HFF-Myc (cell line): ENCODE data around the gene ITPKB.
"Not testable (repeated sequence)": the region's sequence is repeated elsewhere in the genome, so short reads cannot be mapped to it uniquely, and the experiment has no call there.

Experiments
- DNase-seq: peaks from one replicate; pipeline ENCODE4 v3.0.0-alpha.2; 2011; ENCODE audit warnings: low read depth; ENCODE audit errors: extremely low read depth
- H3K4me3 ChIP-seq: replicated peaks from 2 replicates; pipeline ENCODE4 v1.5.1; 2011; ENCODE audit warnings: low read depth, mild to moderate bottlenecking, control low read depth, low read length
- CTCF ChIP-seq: IDR thresholded peaks from 2 replicates; pipeline ENCODE4 v1.5.1; 2012; ENCODE audit warnings: mild to moderate bottlenecking, low read depth, low read length, control low read depth; ENCODE audit errors: missing control alignments

Gene ITPKB

GRCh38 chr1:226618380-226618779 is 120.7 kb downstream of the ITPKB start:
- TF ChIP-seq CTCF = no peak
- DNase-seq = no peak
- no peak overlapping the region for H3K4me3 ChIP-seq

GRCh38 chr1:226617719-226618118 is 121.4 kb downstream of the ITPKB start:
- DNase-seq, H3K4me3 ChIP-seq: not testable (repeated sequence)

GRCh38 chr1:226617109-226617508 is 122.0 kb downstream of the ITPKB start:
- H3K4me3 ChIP-seq = no peak overlapping the region
- TF ChIP-seq CTCF = no peak
- no peak for DNase-seq

GRCh38 chr1:226616636-226617035 is 122.4 kb downstream of the ITPKB start:
- no peak for DNase-seq
- TF ChIP-seq CTCF = no peak
- no peak overlapping the region for H3K4me3 ChIP-seq

- DNase-seq = no peak
- no peak overlapping the region for H3K4me3 ChIP-seq
- no peak for TF ChIP-seq CTCF
These were observed 123.2 kb downstream of the ITPKB start for GRCh38 chr1:226615876-226616275.

- not testable (repeated sequence) for DNase-seq, H3K4me3 ChIP-seq
These were observed 127.1 kb downstream of the ITPKB start for GRCh38 chr1:226611980-226612379.

- no peak overlapping the region for H3K4me3 ChIP-seq
These were observed 127.8 kb downstream of the ITPKB start for GRCh38 chr1:226611301-226611700.

More at GRCh38 chr1:226611301-226611700, 127.8 kb downstream of the ITPKB start:
- peak; percentile 4 for TF ChIP-seq CTCF
- DNase-seq = no peak
